Middle frontal gyrus (tissue), 1 donor: Measurements from ENCODE around the gene GSTM3.
"Not testable (repeated sequence)": the region's sequence is repeated elsewhere in the genome, so short reads cannot be mapped to it uniquely, and the experiment has no call there.

ENCODE experiments used
- DNase-seq: peaks from one replicate; pipeline ENCODE4 v3.0.0-alpha.2; 2015; ENCODE audit warnings: low spot score; ENCODE audit errors: extremely low spot score

The GSTM3 gene

DNA sequence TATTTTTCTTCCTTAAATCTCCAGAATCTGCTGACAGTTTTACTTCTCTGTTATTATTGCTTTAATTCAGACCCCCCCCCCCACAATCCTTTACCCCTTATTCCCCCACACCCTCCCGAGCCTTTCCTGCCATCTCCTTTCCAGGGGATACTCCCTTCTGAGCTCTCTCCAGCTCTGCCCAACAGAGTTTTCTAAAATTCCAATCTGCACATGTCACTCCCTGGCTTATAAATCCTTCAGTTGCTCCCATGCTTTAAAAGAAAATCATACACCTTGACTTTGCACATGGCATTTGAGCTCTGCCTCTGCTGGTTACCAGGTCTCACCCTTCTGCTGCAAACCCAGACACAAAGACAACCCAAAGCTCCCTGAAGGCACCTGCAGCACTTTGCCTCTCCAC is 34.6 kb upstream of the GSTM3 start:
- no peak for DNase-seq

DNA sequence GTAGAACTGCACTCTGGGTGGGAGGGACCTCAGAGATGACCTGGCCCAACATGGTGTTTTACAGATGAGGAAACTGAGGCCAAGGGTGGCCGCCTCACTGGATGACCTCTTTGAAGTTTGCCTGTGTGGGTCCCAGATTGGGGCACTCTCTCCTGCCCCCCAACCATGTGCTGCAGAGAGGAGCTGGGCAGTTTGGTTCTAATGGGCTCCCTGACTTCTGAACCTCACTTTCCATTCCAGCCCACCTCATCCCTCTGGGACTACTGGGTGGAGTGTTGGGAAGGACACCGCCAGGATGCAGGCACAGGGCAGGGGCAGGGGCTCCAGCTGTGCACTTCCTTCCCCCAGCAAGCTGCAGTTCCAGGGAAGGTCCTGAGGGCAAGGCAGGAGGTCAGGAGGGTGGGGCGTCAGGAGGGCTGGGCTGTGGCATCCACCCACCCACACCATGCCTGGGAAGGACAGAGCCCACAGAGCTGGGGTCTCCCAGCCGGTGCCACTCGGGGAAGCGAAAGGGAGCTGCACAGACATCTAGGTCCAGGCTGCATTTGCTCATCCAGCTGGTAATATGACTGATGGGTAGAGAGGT is 33.2 kb upstream of the GSTM3 start:
- DNase-seq = no peak

DNA sequence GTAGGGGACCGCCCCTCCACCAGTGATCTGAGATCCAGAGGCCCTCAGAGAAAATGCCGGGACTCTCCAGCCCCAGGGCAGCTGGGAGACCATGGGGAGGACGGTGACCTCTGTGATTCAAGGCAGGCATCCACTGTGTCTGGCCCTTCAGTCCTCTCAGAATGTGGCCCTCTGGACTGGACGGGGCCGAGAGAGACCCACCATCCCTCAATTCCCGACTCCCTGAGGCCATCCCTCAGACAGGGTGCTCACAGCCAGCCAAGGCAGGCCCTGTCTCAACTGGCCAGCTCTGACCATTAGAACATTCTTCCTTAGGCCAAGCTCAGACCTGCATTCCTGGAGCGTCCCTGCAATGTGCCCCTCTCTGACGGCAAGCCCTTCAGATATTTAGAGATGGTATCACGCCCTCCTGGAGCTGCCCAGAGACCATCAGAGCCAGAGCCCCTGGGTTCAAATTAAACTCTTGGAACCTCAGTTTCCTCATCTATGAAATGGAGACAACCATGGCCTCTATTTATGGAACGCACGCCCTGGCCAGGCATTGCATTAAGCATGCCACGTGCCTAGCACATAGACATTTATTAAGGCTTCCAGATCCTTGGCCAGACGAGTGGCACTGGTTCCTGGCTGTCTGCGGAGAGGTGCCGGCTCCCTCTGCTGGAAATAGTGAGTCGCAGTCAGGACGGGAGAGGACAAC is 32.5 kb upstream of the GSTM3 start:
- peak; percentile 70 for DNase-seq

GRCh38 chr1:109772658-109773202 is 31.9 kb upstream of the GSTM3 start:
- DNase-seq = no peak

- DNase-seq = no peak
Measured at GRCh38 chr1:109771712-109772657, 31.1 kb upstream of the GSTM3 start.

- peak; percentile 18 for DNase-seq
Measured at GRCh38 chr1:109770331-109771095, 29.7 kb upstream of the GSTM3 start.

GRCh38 chr1:109769330-109770078 is 28.7 kb upstream of the GSTM3 start:
- no peak for DNase-seq

DNA sequence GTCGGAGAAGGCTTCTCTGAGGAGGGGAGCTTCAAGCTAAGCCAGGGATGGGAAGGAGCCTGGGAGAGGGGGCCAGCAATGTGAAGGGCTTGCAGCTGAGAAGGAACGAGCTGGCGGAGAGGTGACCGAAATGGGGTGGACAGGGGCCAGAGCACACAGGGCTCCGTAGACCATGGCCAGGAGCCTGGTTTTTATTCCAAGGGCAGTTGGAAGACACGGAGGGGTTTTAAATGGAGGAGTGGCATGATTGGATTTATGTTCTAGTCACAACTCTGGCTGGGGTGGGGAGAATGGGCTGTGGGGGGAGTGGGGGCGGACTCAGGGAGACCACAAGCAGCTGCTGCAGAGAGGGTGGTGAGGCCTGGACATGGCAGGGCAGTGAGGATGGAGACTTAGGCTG is 28.0 kb upstream of the GSTM3 start:
- DNase-seq = no peak

- no peak for DNase-seq
Measured at GRCh38 chr1:109768335-109768650, 27.5 kb upstream of the GSTM3 start.

DNA sequence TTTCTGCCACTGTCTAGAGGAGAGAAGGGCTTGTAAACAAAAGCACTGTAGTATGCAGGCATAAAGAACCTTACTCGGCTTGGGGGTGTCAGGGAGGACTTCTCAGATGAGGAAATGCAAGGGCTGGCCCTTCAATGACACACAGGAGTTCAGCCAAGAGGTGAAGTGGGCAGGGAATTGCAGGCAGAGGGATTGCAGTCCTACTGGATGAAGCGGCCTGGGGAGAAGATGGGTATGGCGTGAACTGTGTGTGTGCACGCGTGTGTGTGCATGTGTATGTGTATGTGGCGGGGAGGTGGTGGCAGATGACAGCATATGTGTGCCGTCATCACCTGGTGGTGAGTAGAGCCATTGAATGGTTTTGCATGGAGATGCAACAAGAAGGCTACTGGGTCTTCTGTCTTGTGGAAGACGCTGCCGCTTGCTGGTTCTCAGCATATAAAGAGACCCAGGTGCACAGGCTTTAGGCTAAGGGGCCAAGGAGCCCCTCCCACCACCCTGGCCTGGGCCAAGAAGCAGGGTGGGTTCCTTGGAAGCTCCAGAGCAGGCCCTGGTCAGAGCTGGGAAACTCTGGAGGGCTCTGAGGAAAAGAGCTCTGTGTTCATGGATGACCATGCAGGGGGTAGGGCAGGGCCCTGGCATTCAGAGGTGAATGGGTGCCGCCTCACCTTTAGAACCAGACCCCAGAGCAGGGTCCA is 26.9 kb upstream of the GSTM3 start:
- no peak for DNase-seq

- not testable (repeated sequence) for DNase-seq
Measured at GRCh38 chr1:109766991-109767636, 26.3 kb upstream of the GSTM3 start.

DNA sequence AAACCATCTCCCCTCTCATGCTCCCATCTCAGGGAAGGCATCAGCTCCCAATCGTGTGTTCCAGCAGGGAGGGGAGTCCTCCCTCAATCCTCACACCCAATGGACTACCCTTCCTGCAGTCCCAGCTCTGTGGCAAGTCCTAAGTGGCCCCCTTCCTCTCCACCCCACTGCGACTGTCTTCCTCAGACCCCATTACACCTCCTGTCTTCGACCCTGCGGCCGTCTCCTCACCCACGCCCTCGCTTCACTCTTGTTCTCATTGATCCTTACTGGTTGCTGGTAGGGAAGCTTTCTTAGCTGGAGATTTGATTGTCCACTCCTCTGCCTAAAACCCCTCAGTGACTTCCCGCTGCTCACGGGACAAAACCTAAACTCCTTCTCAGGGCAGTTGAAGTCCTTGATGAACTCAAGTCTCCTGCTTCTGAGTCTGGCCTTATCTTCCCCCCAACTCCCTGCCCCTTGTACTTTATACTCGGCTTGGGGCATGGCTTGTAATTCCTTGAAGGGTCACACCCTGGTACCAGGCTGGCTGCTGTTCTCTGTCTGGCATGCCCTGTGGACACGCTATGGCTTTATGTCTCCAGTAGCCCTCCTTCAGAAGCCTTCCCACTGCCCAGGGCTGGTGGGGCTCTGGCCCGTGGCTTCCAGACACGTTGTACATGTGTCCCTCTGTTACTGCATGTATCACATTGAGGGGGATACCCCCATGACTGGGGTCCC is 25.2 kb upstream of the GSTM3 start:
- no peak for DNase-seq

GRCh38 chr1:109765483-109765815 is 24.6 kb upstream of the GSTM3 start:
- no peak for DNase-seq

- no peak for DNase-seq
Measured at GRCh38 chr1:109764561-109765482, 24.0 kb upstream of the GSTM3 start.

DNA sequence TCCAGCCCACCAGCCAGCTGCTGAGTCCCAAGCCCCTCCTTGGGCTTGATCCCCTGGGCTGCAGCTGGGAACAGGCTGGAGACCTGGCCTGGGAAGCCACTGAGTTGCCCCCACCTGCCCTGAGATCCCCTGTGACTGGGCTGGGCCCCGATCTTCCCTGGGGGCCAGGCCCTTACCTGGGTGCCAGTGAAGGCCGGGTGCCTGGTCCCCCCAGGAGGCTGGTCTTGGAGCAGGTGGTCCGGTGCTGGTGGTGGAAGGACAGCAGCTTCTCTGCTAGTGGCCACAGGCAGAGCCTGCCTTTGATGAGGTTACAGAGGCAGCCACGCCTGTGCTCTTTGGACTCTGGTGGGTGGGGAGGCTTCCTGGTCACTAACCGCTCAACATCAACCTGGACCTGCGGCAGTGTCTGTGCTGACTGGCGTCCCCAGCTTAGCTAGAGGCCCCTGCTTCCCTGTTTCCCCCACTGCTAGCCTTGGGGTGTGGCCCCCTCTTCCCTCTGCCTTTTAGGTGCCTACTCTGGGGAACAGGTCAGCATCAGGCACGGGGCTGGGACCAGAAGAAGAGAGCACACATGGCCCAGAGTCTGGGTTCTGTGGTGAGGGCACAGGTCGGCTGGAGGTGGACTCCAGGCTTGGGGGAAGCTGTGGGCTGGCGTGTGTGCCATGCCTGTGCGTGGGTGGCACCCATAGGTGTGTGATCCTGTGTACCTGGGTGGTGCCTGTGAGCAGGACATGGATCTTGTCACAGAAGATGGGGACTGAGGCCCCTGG is 23.0 kb upstream of the GSTM3 start, which contains the start of gene EPS8L3:
TSS of gene EPS8L3 (minus strand) at position 278 of the 770 bp plus-strand sequence. CDS start 2,174 bp downstream, outside the sequence.
- no peak for DNase-seq

GRCh38 chr1:109762821-109763645 is 22.2 kb upstream of the GSTM3 start:
- DNase-seq = no peak
